Measurements from ENCODE around the gene CYTH1. TPM values are rescaled to one million over a fixed set of nuclear protein-coding genes. Genes with fewer than 3 reads are reported as not detected.

Gene CYTH1
- polyA plus RNA-seq, 1 of the 3 experiments (the other 2 are of a cell fraction), result 23.8 TPM

DNA sequence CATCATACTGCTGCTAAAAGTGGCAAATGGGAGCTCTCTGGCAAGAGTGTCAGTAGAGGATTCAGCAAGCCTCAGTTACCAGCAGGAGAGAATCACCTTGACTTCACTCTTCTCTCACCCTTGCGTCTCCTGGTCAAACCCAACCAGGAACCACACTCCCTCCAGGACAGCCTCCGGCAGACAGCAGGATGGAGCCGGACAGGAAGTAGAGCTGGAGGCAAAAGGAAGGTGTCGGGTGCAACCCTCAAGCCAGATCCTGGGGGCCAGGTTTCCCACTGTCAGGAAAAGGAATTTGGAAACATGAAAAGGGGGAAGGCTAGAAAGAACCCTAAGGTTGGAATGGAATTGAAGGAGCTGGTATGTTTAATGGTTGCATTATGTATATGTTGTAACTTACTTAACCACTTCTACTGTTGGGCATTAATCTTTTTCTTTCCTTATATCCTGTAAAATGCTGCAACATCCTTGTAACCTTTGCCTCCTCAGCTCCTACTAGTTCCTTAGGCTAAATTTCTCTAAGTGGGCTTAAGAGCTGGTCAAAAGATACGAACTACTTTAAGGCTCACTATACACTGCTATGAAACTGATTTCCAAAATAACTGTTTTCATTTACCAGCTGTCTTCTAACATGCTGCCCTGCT lies 40.3 kb downstream of the CYTH1 start:
- CTCF ChIA-PET, result interaction anchor here (0.8 to 13.4 kb wide), 11 partner anchors 9 to 245 kb away, joined by 3 to 104 read pairs (median 4); no protein-coding TSS in a partner anchor
- no peak overlapping the region for H2AFZ ChIP-seq (ENCODE audit: low read depth)
- no peak overlapping the region for H3K4me3 ChIP-seq (ENCODE audit: low read depth in 2 of 2, low read length in 1 of 2)
- POLR2A ChIA-PET, result interaction anchor here (1.2 to 2.3 kb wide), 2 partner anchors 19 to 25 kb away, joined by 5 to 8 read pairs; no protein-coding TSS in a partner anchor
- peaks cover 14 to 33% of the 10 kb centered on the region in 2 experiments for H3K4me1 ChIP-seq (ENCODE audit: control insufficient read depth in 1 of 2, insufficient read depth in 2 of 2, low read depth in 1 of 2, low read length in 1 of 2)
- no peak for DNase-seq
- TF ChIP-seq GABPA (IDR thresholded peaks at IDR 0.05; ENCODE audit: low read depth), result peak; percentile 25; the same call in 1 of the 2 replicates
- TF ChIP-seq, protein P1, sequence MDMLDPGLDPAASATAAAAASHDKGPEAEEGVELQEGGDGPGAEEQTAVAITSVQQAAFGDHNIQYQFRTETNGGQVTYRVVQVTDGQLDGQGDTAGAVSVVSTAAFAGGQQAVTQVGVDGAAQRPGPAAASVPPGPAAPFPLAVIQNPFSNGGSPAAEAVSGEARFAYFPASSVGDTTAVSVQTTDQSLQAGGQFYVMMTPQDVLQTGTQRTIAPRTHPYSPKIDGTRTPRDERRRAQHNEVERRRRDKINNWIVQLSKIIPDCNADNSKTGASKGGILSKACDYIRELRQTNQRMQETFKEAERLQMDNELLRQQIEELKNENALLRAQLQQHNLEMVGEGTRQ (IDR thresholded peaks at IDR 0.05; ENCODE audit: borderline replicate concordance, low read depth, low read length), result no peak
- TF ChIP-seq, protein P2, sequence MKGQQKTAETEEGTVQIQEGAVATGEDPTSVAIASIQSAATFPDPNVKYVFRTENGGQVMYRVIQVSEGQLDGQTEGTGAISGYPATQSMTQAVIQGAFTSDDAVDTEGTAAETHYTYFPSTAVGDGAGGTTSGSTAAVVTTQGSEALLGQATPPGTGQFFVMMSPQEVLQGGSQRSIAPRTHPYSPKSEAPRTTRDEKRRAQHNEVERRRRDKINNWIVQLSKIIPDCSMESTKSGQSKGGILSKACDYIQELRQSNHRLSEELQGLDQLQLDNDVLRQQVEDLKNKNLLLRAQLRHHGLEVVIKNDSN (IDR thresholded peaks at IDR 0.05; ENCODE audit: borderline replicate concordance, low read depth), result no peak
- no peak for TF ChIP-seq RAD21 (IDR thresholded peaks at IDR 0.05; ENCODE audit: low read length)
- TF ChIP-seq, protein P3, sequence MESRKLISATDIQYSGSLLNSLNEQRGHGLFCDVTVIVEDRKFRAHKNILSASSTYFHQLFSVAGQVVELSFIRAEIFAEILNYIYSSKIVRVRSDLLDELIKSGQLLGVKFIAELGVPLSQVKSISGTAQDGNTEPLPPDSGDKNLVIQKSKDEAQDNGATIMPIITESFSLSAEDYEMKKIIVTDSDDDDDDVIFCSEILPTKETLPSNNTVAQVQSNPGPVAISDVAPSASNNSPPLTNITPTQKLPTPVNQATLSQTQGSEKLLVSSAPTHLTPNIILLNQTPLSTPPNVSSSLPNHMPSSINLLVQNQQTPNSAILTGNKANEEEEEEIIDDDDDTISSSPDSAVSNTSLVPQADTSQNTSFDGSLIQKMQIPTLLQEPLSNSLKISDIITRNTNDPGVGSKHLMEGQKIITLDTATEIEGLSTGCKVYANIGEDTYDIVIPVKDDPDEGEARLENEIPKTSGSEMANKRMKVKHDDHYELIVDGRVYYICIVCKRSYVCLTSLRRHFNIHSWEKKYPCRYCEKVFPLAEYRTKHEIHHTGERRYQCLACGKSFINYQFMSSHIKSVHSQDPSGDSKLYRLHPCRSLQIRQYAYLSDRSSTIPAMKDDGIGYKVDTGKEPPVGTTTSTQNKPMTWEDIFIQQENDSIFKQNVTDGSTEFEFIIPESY (IDR thresholded peaks at IDR 0.05; ENCODE audit: borderline replicate concordance, low read depth), result no peak
- no peak for TF ChIP-seq SMC3 (IDR thresholded peaks at IDR 0.05; ENCODE audit: low read depth, low read length)
- TF ChIP-seq NRF1 (IDR thresholded peaks at IDR 0.05; ENCODE audit: low read depth, low read length), result no peak
- no peak for TF ChIP-seq FOSL2 (IDR thresholded peaks at IDR 0.05; ENCODE audit: borderline replicate concordance, low read depth)
- no peaks in the 10 kb centered on the region for H3K9me2 ChIP-seq
- H4K20me1 ChIP-seq (ENCODE audit: insufficient read depth), result 0 out of 2 replicates have a peak, but pooled peaks cover 9% of the 10 kb centered on the region
- over 99% methylated on average over 5 of the region's 5 CpGs for WGBS (ENCODE audit: low lambda C conversion rate)
- H3K27me3 ChIP-seq (ENCODE audit: insufficient read depth), result no peaks in the 10 kb centered on the region
- H3K36me3 ChIP-seq (replicated peaks in 1 of 2; ENCODE audit: control insufficient read depth in 1 of 2, insufficient read depth in 2 of 2, low read length in 1 of 2), result no peaks in the 10 kb centered on the region
- peaks cover 70% of the 10 kb centered on the region for H3K79me2 ChIP-seq (ENCODE audit: insufficient read depth)
- no peak overlapping the region for H3K27ac ChIP-seq (ENCODE audit: low read depth in 2 of 2, low read length in 1 of 2)
- H3K4me2 ChIP-seq, result no peak overlapping the region
- peaks cover 14% of the 10 kb centered on the region for H3F3A ChIP-seq (replicated peaks; ENCODE audit: insufficient read depth)
- H3K9me3 ChIP-seq, result no peaks in the 10 kb centered on the region
- H3K9ac ChIP-seq, result no peak overlapping the region

DNA sequence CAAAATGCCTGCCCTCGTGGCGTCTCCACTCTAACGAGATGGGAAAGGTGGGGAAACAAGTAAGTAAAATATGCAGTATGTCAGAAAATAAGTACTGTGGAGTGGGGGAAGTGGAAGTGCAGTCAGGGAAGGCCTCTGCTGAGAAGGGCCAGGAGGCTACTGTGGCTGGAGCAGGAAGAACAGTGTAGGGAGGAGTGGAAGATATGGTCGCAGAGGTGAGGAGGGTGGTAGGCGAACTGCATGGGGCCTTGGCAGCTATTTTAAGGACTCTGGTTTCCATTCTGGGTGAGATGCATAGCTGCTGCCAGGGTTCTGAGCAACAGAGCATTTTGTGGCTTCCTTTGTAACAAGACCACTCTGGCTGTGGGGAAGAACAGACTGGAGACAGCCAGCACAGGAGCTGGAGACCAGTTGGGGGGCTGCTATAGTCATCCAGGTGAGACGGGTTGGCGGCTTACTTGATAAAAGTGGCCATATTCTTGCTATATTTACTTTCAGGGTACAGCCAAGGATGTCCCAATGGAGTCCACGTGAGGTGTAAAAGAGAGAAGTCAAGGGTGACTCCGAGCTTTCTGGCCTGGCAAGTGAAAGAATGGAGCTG lies 42.6 kb downstream of the CYTH1 start:
- no peak overlapping the region for H2AFZ ChIP-seq (ENCODE audit: low read depth)
- DNase-seq, result no peak
- CTCF ChIA-PET, result interaction anchor here (1.5 to 13.4 kb wide), 6 partner anchors 14 to 317 kb away, joined by 4 to 104 read pairs (median 9); no protein-coding TSS in a partner anchor
- no peaks in the 10 kb centered on the region for H3K36me3 ChIP-seq (replicated peaks in 1 of 2; ENCODE audit: control insufficient read depth in 1 of 2, insufficient read depth in 2 of 2, low read length in 1 of 2)
- no peak overlapping the region for H3K4me3 ChIP-seq (ENCODE audit: low read depth in 2 of 2, low read length in 1 of 2)
- peaks cover 77% of the 10 kb centered on the region for H3K79me2 ChIP-seq (ENCODE audit: insufficient read depth)
- POLR2A ChIA-PET, result no interaction called here
- H3F3A ChIP-seq (replicated peaks; ENCODE audit: insufficient read depth), result peaks cover 22% of the 10 kb centered on the region
- H3K9ac ChIP-seq, result no peak overlapping the region
- peak overlapping the region; percentile 83 to 85; a peak in 3 of 4 replicates for H3K27ac ChIP-seq (ENCODE audit: low read depth in 2 of 2, low read length in 1 of 2)
- H3K27me3 ChIP-seq (ENCODE audit: insufficient read depth), result no peaks in the 10 kb centered on the region
- H3K4me2 ChIP-seq, result no peak overlapping the region
- peaks cover 33 to 48% of the 10 kb centered on the region in 2 experiments for H3K4me1 ChIP-seq (ENCODE audit: control insufficient read depth in 1 of 2, insufficient read depth in 2 of 2, low read depth in 1 of 2, low read length in 1 of 2)
- 94% methylated on average over 9 of the region's 9 CpGs for WGBS (ENCODE audit: low lambda C conversion rate)
- H4K20me1 ChIP-seq (ENCODE audit: insufficient read depth), result no peaks in the 10 kb centered on the region
- no peaks in the 10 kb centered on the region for H3K9me2 ChIP-seq
- H3K9me3 ChIP-seq, result no peaks in the 10 kb centered on the region
- TF ChIP-seq SMC3 (IDR thresholded peaks at IDR 0.05; ENCODE audit: low read depth, low read length) (no peak), SIN3A (IDR thresholded peaks at IDR 0.05; ENCODE audit: borderline replicate concordance, low read depth, low read length) (no peak), JUND (IDR thresholded peaks at IDR 0.05) (no peak), FOSL2 (IDR thresholded peaks at IDR 0.05; ENCODE audit: borderline replicate concordance, low read depth) (no peak), POLR2AphosphoS5 (IDR thresholded peaks at IDR 0.05; ENCODE audit: low read depth, low read length) (no peak), MXI1 (IDR thresholded peaks at IDR 0.05; ENCODE audit: low read depth, low read length) (no peak), EZH2phosphoT487 (IDR thresholded peaks at IDR 0.05; ENCODE audit: borderline replicate concordance, low read depth) (no peak), NRF1 (IDR thresholded peaks at IDR 0.05; ENCODE audit: low read depth, low read length) (no peak), EP300 (IDR thresholded peaks at IDR 0.05; ENCODE audit: borderline replicate concordance in 1 of 2, low read depth in 1 of 2, low read length in 1 of 2) (no peak)
- TF ChIP-seq, protein P4, sequence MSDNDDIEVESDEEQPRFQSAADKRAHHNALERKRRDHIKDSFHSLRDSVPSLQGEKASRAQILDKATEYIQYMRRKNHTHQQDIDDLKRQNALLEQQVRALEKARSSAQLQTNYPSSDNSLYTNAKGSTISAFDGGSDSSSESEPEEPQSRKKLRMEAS (IDR thresholded peaks at IDR 0.05; ENCODE audit: low read depth), result no peak
- TF ChIP-seq, protein P2 (IDR thresholded peaks at IDR 0.05; ENCODE audit: borderline replicate concordance, low read depth), result no peak
- TF ChIP-seq, protein P3 (IDR thresholded peaks at IDR 0.05; ENCODE audit: borderline replicate concordance, low read depth), result no peak
- TF ChIP-seq, protein P1 (IDR thresholded peaks at IDR 0.05; ENCODE audit: borderline replicate concordance, low read depth, low read length), result no peak
